T-helper 17 cell (primary cell): Measurements from ENCODE around the gene SARS1. TPM values are rescaled to one million over a fixed set of nuclear protein-coding genes. Genes with fewer than 3 reads are reported as not detected.
"Not testable (repeated sequence)": the region's sequence is repeated elsewhere in the genome, so short reads cannot be mapped to it uniquely, and the experiment has no call there.

Source experiments
- ATAC-seq: fragments of 150-1000 bp; cut with Tn5 transposase; 2 replicates; pipeline ENCODE4 v1.10.0; 2021; ENCODE audit warnings: mild to moderate bottlenecking, moderate library complexity
- DNase-seq, 3 donors: peaks; one replicate each; pipeline versions ENCODE4 v3.0.0 to v3.0.0-alpha.2; 2020 to 2021
- H3K9me3 ChIP-seq: one replicate; pipeline ENCODE4 v1.7.0; 2013; ENCODE audit warnings: low read length, mild to moderate bottlenecking; ENCODE audit not compliant: control insufficient read depth, poor library complexity, severe bottlenecking
- H3K27ac Mint-ChIP-seq: one replicate; pipeline ENCODE4 v1.8.0; 2022; ENCODE audit warnings: mild to moderate bottlenecking, moderate library complexity, mixed read lengths
- H3K27me3 Mint-ChIP-seq: one replicate; pipeline ENCODE4 v1.8.0; 2022; ENCODE audit warnings: mixed read lengths
- H3K36me3 Mint-ChIP-seq: one replicate; pipeline ENCODE4 v1.8.0; 2022; ENCODE audit warnings: low read depth, mixed read lengths
- H3K4me1 Mint-ChIP-seq: one replicate; pipeline ENCODE4 v1.8.0; 2022; ENCODE audit warnings: mild to moderate bottlenecking, mixed read lengths
- H3K4me3 Mint-ChIP-seq: one replicate; pipeline ENCODE4 v1.8.0; 2022; ENCODE audit warnings: mild to moderate bottlenecking, moderate library complexity, mixed read lengths
- total RNA-seq, 4 donors: library from RNA in 2 of 4; stranded (reverse) in 2 of 4; gene quantifications; one replicate each; pipeline ENCODE4 v1.2.3 and lab custom pipeline; 2022 to 2026

SARS1 gene
- total RNA-seq, result 100 to 1,000 TPM in 1 of 2 donors, 10 to 100 TPM in 1; 90.8 to 120 TPM
- 117 to 348 reads per million in 2 donors for total RNA-seq (lab: John Stamatoyannopoulos, UW)

- Mint-ChIP-seq H3K27me3 (peaks cover 9% of the 10 kb centered on the region), H3K36me3 (peaks cover 7% of the 10 kb centered on the region), H3K4me3 (peak within 1 kb of the TSS; percentile 98), H3K4me1 (peaks cover 34% of the 10 kb centered on the region), H3K27ac (peak within 1 kb of the TSS; percentile 95)
- peak; percentile 88 for ATAC-seq
- H3K9me3 ChIP-seq, result no peaks in the 10 kb centered on the region
- peak; percentile 79 to 82 (median 82) for DNase-seq
Observed at GRCh38 chr1:109213824-109214693, at the start of gene SARS1. SARS1 (plus strand) TSS chr1:109213918; CDS start chr1:109213993, 75 bp downstream.

- no peaks in the 10 kb centered on the region for H3K9me3 ChIP-seq
- H3K4me1 Mint-ChIP-seq, result peaks cover 21% of the 10 kb centered on the region
- H3K27ac Mint-ChIP-seq, result peak overlapping the region; percentile 91
- peaks cover 8% of the 10 kb centered on the region for H3K36me3 Mint-ChIP-seq
- DNase-seq (no peak), ATAC-seq (no peak)
- no peak overlapping the region for H3K4me3 Mint-ChIP-seq
- H3K27me3 Mint-ChIP-seq, result no peaks in the 10 kb centered on the region
Observed at GRCh38 chr1:109164538-109164937, 49.2 kb upstream of the SARS1 start.

- H3K9me3 ChIP-seq, result no peaks in the 10 kb centered on the region
- Mint-ChIP-seq H3K27me3 (no peaks in the 10 kb centered on the region), H3K36me3 (peaks cover 8% of the 10 kb centered on the region), H3K4me3 (no peak overlapping the region), H3K4me1 (peaks cover 15% of the 10 kb centered on the region), H3K27ac (no peak overlapping the region)
- ATAC-seq (no peak), DNase-seq (no peak)
Observed at GRCh38 chr1:109167001-109167506, 46.7 kb upstream of the SARS1 start.

- H3K9me3 ChIP-seq, result no peaks in the 10 kb centered on the region
- Mint-ChIP-seq H3K4me3 (peak overlapping the region; percentile 41), H3K27me3 (no peaks in the 10 kb centered on the region), H3K27ac (no peak overlapping the region), H3K36me3 (peaks cover 8% of the 10 kb centered on the region), H3K4me1 (peaks cover 4% of the 10 kb centered on the region)
- DNase-seq, result no peak
- no peak for ATAC-seq
Observed at GRCh38 chr1:109170035-109170764, 43.5 kb upstream of the SARS1 start.

- ATAC-seq (no peak), DNase-seq (no peak)
- no peaks in the 10 kb centered on the region for H3K9me3 ChIP-seq
- no peaks in the 10 kb centered on the region for H3K27me3 Mint-ChIP-seq
- no peak overlapping the region for H3K4me3 Mint-ChIP-seq
- peaks cover 4% of the 10 kb centered on the region for H3K4me1 Mint-ChIP-seq
- peak overlapping the region; percentile 14 for H3K27ac Mint-ChIP-seq
- peaks cover 8% of the 10 kb centered on the region for H3K36me3 Mint-ChIP-seq
Observed at GRCh38 chr1:109171646-109172045, 42.1 kb upstream of the SARS1 start.

- not testable (repeated sequence) for H3K36me3 Mint-ChIP-seq, H3K27ac Mint-ChIP-seq, H3K4me3 Mint-ChIP-seq, H3K9me3 ChIP-seq, H3K27me3 Mint-ChIP-seq, H3K4me1 Mint-ChIP-seq, ATAC-seq, DNase-seq
Observed at GRCh38 chr1:109176349-109176748, 37.4 kb upstream of the SARS1 start.

- not testable (repeated sequence) for H3K36me3 Mint-ChIP-seq, H3K4me3 Mint-ChIP-seq, ATAC-seq, H3K9me3 ChIP-seq, H3K4me1 Mint-ChIP-seq, H3K27ac Mint-ChIP-seq, DNase-seq, H3K27me3 Mint-ChIP-seq
Observed at GRCh38 chr1:109180715-109181084, 33.0 kb upstream of the SARS1 start.

- Mint-ChIP-seq H3K36me3 (peaks cover 3% of the 10 kb centered on the region), H3K27me3 (no peaks in the 10 kb centered on the region), H3K4me3 (no peak overlapping the region), H3K27ac (no peak overlapping the region), H3K4me1 (peaks cover 7% of the 10 kb centered on the region)
- ATAC-seq, result no peak
- H3K9me3 ChIP-seq, result no peaks in the 10 kb centered on the region
- no peak for DNase-seq
Observed at GRCh38 chr1:109181085-109181806, 32.5 kb upstream of the SARS1 start.

GRCh38 chr1:109181807-109182163 is 31.9 kb upstream of the SARS1 start:
- H3K27ac Mint-ChIP-seq, result no peak overlapping the region
- H3K4me3 Mint-ChIP-seq, result no peak overlapping the region
- H3K36me3 Mint-ChIP-seq, result peaks cover 3% of the 10 kb centered on the region
- ATAC-seq, result no peak
- H3K9me3 ChIP-seq, result no peaks in the 10 kb centered on the region
- no peak for DNase-seq
- peaks cover 7% of the 10 kb centered on the region for H3K4me1 Mint-ChIP-seq
- H3K27me3 Mint-ChIP-seq, result no peaks in the 10 kb centered on the region

- no peak overlapping the region for H3K4me3 Mint-ChIP-seq
- H3K9me3 ChIP-seq, result no peaks in the 10 kb centered on the region
- H3K27me3 Mint-ChIP-seq, result no peaks in the 10 kb centered on the region
- H3K4me1 Mint-ChIP-seq, result peaks cover 7% of the 10 kb centered on the region
- DNase-seq (no peak), ATAC-seq (no peak)
- no peak overlapping the region for H3K27ac Mint-ChIP-seq
- H3K36me3 Mint-ChIP-seq, result peaks cover 3% of the 10 kb centered on the region
Observed at GRCh38 chr1:109183058-109183738, 30.5 kb upstream of the SARS1 start.

GRCh38 chr1:109184687-109185086 is 29.0 kb upstream of the SARS1 start:
- H3K4me3 Mint-ChIP-seq, result no peak overlapping the region
- no peak overlapping the region for H3K27ac Mint-ChIP-seq
- peaks cover 4% of the 10 kb centered on the region for H3K36me3 Mint-ChIP-seq
- peaks cover 5% of the 10 kb centered on the region for H3K4me1 Mint-ChIP-seq
- DNase-seq, result no peak
- H3K9me3 ChIP-seq, result no peaks in the 10 kb centered on the region
- H3K27me3 Mint-ChIP-seq, result no peaks in the 10 kb centered on the region
- ATAC-seq, result no peak

GRCh38 chr1:109185357-109185756 is 28.4 kb upstream of the SARS1 start:
- DNase-seq, result no peak
- H3K27ac Mint-ChIP-seq, result no peak overlapping the region
- H3K4me1 Mint-ChIP-seq, result peaks cover 5% of the 10 kb centered on the region
- H3K27me3 Mint-ChIP-seq, result no peaks in the 10 kb centered on the region
- H3K36me3 Mint-ChIP-seq, result peaks cover 4% of the 10 kb centered on the region
- H3K4me3 Mint-ChIP-seq, result no peak overlapping the region
- no peaks in the 10 kb centered on the region for H3K9me3 ChIP-seq
- ATAC-seq, result no peak
